Measurements from ENCODE around the gene CCDC24.

Gene CCDC24

DNA sequence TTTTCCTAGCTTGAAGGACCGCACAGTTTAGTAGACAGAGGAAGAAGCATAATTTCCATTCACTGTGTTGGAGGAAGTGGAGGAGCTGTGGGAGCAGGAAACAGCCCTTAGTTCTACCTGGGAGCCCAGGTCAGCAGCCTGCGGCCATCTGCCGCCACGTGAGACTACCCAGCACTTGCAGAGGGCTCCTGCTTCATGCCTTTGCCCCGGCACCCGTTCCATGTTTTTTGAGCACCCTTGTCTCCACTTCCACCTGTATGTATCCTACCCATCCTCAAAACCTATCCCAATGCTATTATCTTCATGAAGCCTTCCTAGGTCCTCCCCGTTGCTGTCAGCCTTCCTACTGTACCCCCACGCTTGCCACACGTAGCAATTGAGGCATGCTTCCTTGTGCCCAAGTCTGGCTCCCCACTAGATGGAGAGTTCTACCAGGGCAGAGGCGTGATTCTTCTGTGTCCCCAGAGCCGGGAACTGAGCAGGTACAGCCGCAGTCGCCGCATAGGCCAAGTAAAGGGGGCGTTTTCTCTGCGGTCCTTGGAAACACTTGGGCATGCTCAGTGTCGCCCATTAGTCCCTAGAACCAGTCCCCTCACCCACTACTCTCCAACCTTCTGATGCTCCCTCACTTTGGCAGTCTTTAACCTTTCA, 38.0 kb downstream of the CCDC24 start:
- no peak for DNase-seq

DNA sequence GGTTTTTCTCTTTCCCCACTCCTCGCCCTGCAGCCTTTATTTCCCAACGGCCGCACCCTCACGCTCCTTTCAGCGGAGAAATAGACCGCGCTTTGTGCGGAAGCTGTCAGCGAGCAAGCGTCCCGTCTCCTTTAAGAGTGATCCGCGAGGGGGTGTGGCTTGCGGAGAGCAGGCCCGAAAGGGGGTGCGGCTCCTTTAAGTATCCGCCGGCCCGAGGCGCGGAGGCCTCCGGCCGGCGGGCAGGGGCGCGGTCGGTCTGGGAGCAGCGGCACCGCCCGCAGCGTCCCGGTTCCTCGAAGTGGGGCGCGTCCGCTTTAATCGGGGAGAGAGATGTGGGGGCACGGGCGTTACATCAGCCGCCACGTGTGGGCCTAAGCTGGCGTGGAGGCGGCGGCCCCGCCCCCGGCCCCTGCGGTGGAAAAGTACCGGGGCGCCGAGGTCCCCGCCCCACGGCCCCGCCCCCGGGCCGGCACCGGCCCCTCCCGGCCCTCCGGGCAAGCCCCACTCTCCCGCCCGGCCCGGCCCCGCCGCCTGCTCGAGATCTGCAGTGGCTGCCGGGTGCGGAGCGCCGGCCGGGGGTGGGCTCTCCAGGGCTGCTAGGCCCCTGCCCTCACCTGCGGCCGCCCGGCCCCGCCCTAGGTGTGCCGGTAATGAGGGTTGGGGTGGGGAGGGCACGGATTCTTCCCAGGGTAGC, 38.7 kb downstream of the CCDC24 start:
- peak; percentile 78 for DNase-seq

DNA sequence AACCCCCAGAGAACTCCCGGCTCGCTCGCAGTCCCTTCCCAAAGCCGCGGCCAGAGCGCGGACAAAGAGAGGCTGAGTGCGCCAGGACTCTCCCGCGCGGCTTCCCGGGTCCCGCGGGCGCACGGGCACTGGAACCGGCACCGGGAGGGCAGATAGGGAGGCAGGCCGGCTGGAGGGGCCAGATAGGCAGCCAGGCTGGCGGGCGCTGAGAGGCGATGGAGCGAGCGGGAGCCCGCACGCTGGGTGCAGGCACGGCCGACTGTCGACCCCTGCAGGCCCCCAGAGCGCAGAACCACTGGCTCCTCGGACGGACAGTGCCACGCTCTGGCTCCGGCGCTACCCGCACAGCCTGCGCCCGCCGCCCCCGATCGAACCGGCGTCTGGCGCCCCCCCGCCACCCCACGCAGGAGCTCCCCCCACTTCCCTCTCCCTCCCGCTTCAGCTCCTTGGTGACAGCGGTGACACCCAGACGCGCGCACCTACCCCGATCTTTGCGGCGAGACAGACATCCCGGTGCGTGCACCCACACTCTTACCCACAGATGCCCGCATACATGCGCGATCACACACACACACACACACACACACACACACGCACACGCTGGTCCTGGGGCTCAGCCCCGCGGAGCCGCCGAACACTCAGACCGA, 39.3 kb downstream of the CCDC24 start:
- no peak for DNase-seq

DNA sequence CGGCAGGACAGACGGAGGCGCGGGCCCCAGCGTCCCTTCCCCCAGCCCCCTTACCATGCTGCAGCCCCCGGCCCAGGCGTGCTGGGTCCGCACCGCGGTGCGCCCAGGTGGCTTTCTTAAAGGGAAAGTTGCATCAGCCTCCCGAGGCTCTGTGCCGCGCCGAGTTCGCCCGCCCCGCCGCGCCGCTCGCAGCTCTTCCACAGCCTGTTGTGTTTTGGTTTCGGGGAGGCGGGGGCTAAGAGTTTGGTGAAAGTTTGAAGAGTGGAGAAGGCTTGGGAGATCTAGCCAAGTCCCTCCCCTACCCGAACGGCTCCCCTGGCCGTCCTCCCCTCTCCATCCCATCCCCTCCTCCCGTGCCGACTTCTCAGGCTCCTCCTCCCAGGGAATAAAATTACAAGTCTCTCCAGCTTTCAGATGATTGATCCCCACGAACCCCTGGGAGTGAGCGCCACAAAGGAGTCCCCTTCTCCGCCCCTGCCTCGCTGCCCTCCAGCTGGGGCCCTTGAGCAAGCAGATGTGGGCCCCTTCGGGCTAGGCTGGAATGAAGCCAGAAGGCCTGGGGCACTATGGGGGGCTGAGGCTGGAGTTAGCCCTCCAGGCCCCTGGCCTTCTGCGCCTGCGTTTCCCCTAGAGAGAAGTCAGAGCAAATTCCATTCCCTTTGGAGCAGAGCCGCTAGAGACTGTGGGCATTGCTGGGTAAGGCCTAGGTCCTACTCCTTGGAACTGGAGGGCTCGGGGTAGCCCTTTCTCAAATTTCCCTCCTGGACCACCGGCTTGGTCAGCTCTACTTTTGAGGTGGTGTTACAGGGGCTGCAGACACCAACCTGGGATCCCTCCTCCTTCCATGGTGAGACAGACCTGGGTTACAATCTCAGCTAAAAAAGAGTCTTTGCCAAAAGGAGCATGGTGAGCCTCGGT, 40.1 kb downstream of the CCDC24 start, which contains the start of gene SLC6A9:
Gene SLC6A9 (minus strand): TSS at position 211 of the 918 bp plus-strand sequence. CDS start 7,185 bp downstream, outside the sequence.
- no peak for DNase-seq

DNA sequence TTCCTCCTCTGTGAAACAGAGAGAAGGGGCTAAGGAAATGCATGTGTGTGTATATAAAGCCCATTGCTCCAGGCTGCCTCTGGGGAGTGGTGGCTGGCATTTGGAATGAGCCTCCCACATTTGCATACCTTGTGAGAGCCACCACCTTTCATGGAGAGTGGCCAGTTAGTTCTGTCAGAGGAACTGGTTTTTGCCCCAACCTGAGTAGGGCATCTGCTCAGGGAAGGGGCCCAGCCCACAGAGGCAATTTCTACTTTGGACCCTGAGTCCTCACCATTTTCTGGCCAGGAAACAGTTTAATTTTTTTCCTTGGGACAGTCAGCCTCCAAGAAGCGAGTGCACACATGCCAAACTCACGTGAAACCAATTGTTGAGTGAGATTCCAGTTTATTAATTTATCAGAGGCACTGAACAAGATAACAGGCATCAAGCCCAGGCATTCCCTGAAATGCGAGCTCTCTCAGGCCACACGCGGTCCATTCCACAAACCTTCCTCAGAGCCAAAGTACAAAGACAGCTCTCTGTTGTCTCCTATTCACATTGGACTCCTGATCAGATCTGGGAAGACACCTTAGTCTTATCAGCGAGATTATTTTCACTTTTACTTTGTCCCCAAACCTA, 40.9 kb downstream of the CCDC24 start:
- no peak for DNase-seq

DNA sequence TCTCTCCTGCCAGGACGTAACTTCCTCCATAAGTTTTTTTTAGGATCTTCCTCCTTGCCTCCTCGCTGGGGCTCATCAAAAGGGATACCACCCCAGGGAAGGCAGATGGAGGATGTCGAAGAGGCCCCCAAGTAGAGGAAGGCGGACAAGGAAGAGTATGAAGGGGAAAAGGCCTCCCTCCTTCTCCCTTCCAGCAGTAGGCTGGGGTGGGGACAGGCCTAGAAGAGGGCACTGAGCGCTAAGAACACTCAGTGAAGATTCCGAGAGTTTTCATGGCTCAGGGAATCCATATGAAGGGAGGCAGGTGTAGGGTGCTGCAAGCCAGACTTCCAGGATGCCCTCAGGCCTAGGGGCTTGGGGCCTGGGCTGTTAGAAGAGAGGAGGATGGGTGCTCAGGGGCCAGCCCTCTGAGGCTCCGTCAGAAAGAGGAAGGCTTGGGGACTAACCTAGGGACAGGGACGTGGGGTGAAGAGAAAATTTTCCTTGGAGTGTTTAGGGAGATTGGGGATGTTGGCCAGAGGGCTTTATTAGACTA, 41.7 kb downstream of the CCDC24 start:
- DNase-seq: no peak

DNA sequence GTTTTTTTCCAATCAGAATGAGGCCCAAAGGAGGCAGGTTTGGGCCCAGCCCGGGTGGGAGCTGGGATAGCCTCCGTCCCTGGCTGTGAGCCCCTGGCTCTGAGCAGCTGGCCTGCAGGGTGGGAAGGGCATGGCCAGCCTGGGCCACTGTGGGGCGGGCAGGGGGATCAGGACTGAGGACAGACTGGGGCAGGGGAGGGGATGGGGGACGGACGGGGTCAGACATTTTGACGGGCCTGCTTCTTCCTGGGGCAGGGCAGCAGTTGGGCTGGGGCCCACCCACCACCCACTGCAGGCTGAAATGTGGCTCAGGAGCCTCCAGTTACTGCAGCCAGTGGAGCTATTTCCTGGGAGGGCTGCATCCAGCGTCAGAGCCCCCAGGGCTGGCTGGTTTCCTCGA, 42.4 kb downstream of the CCDC24 start:
- no peak for DNase-seq

DNA sequence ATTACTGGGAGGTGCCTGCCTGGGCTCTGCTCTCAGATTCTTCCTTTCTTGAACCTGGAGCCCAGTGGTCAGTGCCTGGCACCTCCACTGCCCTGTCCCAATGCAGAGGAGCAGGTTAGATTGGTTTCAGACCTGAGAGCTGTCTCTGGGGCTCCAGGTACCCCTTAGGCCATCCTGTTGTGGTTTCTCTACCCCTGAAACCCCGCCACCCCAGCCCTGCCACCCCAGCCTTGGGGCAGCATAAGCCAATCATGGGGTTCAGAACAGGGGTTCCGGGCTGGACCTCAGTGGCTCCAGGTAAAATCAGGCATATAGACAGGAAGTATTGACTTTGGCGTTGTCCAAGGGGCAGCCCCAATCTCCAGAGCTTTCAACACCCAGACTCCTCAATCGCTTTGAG, 43.0 kb downstream of the CCDC24 start:
- DNase-seq: no peak

DNA sequence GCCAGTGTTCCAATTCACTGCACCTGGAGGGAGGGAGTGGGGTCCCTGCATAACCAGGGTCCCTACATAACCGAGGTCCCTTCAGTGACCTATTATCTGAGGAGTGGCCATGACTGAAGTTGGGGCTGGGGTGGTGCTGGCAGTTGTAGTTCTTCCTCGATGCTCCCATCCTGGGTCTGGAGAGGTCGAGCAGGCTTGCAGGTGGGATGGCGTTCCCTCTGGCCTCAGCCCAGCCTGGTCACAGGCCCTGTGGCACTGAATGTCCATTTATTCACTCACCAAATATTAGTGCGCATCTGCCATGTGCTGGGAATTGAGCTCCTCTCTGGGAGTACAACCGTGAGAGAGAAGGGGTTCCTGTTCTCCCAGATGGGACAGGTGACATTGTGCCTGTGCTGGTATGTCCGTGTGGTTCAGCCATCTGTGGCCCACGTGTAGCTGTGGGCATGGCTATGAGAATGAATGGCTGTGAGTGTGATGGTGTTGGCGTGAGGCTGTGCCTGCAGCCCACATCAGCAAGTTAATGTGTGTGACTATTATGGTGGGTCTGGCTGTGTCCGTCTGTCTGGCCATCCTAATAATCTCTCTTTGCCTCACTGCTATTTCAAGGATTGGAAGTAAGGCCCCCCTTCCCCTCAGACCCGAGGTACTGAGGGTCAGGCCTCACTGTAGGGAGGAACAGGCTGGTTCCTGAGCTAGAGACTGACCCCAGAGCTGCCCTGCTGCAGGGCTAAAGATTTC, 43.7 kb downstream of the CCDC24 start:
- no peak for DNase-seq

DNA sequence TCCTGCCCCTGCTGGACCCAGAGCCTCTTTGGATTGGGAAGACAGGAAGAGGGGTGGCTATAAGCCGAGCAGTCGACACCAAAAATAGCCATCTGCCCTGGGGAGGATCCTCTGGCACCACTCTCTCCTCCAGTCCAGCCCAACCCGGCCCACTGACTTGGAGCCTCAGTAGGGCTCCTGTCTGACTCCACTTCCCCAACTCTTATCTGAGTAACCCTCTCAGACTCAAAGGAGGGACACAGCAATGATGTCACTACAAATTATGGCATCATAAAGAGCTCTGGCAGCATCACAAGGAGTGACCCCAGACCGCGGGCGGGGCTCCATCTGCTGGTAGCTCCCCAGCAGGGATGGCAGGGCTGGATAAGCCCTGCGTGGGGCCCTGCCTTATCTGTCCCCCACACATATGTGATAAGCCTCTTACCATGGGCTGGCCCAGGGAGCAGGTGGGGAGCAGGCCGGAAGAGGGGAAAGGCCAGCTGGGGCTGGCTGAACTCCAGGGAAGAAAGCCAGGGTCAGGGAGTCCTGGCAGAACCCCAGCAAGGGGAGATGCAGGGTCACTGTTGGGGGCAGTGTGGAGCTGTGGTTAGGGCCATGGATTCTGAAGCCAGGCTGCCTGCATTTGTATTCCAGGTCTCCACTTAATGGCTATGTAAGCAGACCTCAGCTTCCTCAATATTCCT, 44.5 kb downstream of the CCDC24 start:
- no peak for DNase-seq

DNA sequence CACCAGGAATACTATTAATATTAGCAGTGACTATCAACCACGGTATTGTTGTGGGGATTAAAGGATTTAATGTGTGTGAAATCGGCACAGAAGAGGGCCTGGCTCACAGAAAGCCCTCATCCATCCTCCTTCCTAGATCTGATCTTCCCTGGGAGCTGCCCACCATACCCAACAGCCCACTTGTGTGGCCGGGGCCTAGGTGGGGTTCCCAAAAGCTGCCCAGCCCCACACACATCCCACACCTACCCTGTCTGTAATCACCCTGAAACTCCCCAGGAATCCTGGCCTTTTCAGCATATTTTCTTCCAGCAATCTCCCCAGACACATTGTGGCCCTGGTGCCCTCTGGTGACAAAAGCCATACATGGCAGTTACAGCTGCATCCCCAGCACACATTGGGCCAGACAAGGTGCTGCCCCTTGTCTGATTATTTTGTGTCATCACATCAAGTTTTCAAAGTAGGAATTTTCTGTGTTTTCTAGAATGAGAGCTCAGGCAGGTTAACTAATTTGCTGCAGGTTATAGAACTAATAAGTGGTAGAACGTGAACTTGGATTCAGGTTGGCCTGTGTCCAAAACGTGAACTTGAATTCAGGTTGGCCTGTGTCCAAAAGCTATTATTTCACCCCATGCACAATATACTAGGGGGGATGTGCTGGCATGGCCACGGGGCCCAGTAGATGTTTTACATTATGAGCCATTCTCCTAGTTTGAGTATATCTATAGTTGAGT, 45.2 kb downstream of the CCDC24 start:
- no peak for DNase-seq

DNA sequence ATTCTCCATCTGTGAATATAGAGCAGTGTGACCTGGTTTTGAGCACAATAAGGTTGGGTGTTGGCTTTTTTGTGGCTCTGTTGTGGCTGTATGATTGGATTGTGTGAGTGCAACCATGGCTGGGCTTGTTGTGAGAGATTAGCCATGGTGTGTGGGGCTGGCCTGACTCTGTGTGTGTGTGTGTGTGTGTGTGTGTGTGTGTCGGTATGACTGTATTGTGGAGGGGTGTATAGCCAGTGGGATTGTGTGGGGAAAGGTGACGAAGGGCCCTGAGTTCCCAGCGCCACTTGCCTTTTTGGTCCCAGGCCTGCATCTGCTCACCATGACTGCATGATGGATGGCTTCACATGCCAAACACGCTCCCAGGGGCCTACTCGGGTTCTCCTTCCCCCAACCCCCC, 45.8 kb downstream of the CCDC24 start:
- DNase-seq: no peak

DNA sequence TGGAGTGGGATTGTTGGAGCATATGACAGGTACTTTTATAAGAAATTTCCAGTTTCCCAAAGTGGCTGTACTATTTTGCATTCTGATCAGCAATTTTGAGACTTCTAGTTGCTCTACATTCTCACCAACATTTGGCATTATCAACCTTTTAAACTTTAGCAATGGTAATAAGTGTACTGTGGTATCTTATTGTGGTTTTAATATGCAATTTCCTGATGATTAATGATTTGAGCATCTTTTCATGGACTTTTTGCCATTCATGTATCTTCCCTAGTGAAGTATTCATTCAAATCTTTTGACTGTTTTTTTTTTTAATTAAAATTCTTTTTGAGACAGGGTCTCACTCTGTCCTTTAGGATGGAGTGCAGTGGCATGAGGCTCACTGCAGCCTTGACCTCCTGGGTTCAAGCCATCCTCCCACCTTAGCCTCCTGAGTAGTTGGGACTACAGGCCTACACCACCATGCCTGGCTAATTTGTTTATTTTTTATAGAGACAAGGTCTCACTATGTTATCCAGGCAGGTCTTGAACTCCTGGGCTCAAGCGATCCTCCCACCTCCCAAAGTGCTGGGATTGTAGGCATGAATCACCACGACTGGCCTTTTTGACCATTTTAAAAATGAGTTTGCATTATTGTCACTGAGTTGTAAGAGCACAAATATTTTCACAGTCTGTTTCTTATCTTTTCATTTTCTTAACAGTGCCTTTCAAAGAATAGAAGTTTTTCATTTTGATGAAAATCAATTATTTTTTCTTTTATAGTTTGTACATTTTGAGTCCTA, 47.7 kb downstream of the CCDC24 start:
- no peak for DNase-seq

DNA sequence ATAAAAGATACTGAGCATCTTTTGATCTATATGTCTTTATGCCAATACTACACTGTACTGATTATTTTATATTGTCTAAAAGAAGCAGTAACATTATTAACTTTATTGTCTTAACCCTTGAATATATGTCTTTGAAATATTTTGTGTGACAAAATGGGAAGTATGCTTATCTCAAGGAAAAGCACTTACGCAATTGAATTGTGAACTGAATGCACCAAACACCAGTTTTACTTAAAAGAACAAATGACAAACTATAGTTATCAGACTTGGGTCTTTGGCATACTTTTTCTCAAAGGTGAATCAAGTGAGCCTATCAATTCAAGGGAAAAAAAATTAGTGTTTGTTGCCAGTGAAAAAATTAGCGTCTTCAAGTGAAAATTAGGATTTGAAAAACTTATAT, 49.0 kb downstream of the CCDC24 start:
- DNase-seq: no peak

DNA sequence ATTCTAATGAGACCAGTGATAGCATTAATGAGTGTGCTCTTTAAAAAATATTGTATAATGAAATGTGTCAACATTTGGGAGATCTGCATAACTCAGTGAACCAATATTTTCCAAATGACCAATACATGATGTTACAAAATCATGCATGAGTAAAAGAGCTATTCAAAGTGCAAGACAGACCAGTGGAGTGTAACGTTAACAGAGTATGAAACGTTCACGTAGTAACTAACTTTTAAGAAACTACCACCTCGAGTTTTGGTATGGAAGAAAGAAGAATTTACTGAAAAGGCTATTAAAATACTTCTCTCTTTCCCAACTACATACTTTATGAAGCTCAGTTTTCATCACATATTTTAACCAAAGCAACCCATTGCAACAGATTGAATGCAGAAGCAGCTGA, 49.4 kb downstream of the CCDC24 start:
- no peak for DNase-seq

DNA sequence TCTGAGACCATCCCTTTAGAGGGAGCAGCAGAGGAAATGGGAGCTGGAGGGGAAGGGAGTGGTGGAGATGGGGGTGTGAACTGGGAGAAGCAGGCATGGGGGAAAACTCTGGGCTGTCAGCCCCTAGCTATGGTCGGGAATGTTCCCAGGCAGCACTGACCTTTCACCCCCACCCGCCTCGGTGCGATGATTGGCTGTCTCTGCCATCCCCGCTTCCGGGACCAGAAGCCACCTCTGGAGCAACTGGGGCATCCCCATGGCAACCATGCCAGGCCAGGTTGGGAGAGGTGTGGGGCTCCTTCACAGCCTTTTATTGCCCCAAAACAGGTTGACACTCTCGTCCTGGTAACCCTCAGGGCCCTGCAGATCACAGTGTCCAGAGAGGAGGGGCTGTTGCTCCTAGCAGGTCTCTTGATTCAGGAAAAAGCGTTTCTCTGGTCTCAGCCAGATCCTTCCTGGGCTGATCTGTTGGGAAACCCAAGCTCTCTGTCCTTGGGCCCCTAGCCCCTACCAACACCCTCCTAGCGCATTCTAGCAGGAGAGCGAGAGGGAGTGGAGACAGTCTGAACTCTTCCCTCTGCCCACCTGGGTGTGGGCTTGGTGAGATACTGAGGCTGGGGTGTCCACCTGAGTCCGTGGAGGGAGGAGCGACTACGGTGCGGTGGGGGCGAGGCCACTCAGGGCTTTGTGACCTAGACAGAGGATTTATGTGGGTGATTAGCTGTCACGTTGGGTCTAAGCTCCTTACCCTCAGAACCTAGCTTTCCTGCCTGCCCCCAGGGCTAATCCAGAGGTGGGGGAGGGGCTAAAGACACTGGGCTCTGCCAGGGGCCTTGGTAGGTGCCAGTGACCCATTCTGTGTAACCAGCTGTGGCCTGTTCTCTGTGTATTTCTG, 52.0 kb downstream of the CCDC24 start:
- no peak for DNase-seq

DNA sequence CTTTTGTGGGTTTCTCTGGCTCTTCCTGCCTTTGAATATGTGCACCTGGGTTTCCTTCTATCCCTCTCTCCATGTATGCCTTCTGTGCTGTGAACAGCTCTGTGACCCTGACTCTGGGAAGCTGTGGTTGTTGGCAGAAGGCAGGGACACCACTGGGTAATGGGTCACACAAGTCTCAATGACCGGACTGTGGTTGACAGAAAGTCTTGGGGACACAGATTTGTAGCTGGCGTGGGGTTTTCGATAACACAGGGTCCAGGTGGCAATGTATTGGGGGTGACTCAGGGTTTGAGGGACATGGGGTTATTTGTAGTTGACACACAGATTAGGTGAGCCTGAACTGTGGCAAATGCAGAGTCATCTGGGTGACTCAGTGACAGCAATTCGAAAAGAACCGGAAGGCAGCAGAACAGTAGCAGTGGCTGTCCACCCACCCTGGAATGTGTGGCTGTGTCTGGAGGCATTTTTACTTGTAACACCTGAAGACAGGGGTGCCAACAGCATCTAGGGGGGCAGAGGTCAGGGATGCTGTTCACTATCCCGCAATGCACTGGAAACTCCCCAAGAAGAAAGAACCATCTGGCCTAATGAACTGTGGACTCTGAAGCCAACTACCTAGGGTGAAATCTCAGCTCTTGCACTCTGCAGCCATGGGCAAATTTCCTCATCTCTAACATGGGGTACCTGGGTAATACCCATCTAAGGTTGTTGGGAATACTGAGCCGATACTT, 52.8 kb downstream of the CCDC24 start:
- no peak for DNase-seq

DNA sequence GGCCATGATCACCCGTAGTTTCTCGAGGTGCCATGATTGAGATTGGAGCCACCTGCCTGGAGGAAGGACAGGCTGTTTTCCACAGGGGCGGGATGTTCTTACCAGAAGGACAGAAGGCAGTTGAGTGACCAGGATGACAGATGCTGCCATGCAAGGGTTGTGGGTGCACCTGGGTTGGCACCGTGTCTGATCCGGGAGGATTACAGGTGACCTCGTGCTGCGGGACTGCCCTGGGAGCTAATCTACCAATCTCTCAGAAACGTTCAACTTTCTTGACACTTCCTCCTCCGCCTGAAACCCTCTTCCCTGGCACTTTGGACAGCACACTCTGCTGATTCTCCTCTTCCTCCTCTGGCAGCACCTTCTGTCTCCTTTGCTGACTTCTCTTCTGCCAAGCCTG, 53.7 kb downstream of the CCDC24 start:
- DNase-seq: no peak
